ENCODE results near the gene FRAT2. TPM values are rescaled to one million over a fixed set of nuclear protein-coding genes. Genes with fewer than 3 reads are reported as not detected.
A peak's percentile ranks its signal among the peaks of the same experiment; 100 is the strongest.

FRAT2 gene
- total and polyA plus RNA-seq, 2 of the 13 experiments (the other 11 are each of a cell fraction or from before 2014, with no cell fraction given), result 7.2 to 14.1 TPM

DNA sequence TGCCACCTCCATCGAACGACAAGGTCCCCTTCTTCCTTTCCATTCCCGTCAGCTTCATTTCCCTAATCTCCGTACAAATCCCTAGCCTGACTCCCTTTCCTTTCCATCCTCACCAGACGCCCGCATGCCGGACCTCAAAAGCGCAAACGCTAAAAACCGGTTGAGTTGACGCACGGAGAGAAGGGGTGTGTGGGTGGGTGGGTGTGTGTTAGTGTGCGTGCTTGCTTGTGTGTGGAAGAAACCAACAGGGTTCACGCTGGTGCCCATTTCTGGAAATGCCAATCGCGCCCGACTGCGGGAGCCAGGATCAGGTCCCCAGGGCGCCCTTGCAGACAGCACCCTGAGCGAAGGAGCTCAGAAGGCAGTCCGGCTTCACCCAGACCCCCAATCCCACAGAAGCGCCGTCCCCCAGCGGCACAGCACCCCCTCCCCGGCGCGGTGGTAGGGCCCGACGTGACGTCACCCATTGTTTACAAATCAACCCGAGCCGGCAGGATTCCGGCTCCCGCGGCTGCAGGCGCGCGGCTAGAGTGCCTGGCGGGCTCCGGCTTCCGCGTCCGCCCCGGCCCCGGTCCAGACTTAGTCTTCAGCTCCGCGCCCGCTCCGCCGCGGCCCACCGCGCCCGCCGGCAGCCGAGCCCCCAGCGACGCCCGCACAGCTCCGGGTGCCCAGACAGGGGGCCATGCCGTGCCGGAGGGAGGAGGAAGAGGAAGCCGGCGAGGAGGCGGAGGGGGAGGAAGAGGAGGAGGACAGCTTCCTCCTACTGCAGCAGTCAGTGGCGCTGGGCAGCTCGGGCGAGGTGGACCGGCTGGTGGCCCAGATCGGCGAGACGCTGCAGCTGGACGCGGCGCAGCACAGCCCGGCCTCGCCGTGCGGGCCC lies 15.5 kb downstream of the FRAT2 start, which contains the start of gene FRAT1 (continued):
- TF ChIP-seq, protein P1, sequence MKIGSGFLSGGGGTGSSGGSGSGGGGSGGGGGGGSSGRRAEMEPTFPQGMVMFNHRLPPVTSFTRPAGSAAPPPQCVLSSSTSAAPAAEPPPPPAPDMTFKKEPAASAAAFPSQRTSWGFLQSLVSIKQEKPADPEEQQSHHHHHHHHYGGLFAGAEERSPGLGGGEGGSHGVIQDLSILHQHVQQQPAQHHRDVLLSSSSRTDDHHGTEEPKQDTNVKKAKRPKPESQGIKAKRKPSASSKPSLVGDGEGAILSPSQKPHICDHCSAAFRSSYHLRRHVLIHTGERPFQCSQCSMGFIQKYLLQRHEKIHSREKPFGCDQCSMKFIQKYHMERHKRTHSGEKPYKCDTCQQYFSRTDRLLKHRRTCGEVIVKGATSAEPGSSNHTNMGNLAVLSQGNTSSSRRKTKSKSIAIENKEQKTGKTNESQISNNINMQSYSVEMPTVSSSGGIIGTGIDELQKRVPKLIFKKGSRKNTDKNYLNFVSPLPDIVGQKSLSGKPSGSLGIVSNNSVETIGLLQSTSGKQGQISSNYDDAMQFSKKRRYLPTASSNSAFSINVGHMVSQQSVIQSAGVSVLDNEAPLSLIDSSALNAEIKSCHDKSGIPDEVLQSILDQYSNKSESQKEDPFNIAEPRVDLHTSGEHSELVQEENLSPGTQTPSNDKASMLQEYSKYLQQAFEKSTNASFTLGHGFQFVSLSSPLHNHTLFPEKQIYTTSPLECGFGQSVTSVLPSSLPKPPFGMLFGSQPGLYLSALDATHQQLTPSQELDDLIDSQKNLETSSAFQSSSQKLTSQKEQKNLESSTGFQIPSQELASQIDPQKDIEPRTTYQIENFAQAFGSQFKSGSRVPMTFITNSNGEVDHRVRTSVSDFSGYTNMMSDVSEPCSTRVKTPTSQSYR (CRISPR knock-in tag; IDR thresholded peaks at IDR 0.05; ENCODE audit: borderline replicate concordance), result no peak
- no peak for TF ChIP-seq HMGA1 (CRISPR knock-in tag; conservative IDR thresholded peaks at IDR 0.05)
- peak; percentile 26; the same call in 1 of the 2 replicates for TF ChIP-seq ZNF605 (CRISPR knock-in tag; IDR thresholded peaks at IDR 0.05)
- TF ChIP-seq ZNF10 (CRISPR knock-in tag; IDR thresholded peaks at IDR 0.05; ENCODE audit: borderline replicate concordance, low read depth), result no peak
- TF ChIP-seq ZNF383 (CRISPR knock-in tag; IDR thresholded peaks at IDR 0.05; ENCODE audit: borderline replicate concordance), result no peak
- TF ChIP-seq, protein P2, sequence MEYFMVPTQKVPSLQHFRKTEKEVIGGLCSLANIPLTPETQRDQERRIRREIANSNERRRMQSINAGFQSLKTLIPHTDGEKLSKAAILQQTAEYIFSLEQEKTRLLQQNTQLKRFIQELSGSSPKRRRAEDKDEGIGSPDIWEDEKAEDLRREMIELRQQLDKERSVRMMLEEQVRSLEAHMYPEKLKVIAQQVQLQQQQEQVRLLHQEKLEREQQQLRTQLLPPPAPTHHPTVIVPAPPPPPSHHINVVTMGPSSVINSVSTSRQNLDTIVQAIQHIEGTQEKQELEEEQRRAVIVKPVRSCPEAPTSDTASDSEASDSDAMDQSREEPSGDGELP (IDR thresholded peaks at IDR 0.05; ENCODE audit: borderline replicate concordance, low read depth), result no peak
- no peak for TF ChIP-seq RELA (CRISPR knock-in tag; IDR thresholded peaks at IDR 0.05)
- no peak for TF ChIP-seq NFKBIZ (CRISPR knock-in tag; IDR thresholded peaks at IDR 0.05)
- TF ChIP-seq GATA4 (IDR thresholded peaks at IDR 0.05; ENCODE audit: borderline replicate concordance, low read depth), result 0 out of 2 replicates have a peak, but pooled peaks have one; percentile 14
- no peak for TF ChIP-seq KLF13 (CRISPR knock-in tag; IDR thresholded peaks at IDR 0.05)
- TF ChIP-seq, protein P3, sequence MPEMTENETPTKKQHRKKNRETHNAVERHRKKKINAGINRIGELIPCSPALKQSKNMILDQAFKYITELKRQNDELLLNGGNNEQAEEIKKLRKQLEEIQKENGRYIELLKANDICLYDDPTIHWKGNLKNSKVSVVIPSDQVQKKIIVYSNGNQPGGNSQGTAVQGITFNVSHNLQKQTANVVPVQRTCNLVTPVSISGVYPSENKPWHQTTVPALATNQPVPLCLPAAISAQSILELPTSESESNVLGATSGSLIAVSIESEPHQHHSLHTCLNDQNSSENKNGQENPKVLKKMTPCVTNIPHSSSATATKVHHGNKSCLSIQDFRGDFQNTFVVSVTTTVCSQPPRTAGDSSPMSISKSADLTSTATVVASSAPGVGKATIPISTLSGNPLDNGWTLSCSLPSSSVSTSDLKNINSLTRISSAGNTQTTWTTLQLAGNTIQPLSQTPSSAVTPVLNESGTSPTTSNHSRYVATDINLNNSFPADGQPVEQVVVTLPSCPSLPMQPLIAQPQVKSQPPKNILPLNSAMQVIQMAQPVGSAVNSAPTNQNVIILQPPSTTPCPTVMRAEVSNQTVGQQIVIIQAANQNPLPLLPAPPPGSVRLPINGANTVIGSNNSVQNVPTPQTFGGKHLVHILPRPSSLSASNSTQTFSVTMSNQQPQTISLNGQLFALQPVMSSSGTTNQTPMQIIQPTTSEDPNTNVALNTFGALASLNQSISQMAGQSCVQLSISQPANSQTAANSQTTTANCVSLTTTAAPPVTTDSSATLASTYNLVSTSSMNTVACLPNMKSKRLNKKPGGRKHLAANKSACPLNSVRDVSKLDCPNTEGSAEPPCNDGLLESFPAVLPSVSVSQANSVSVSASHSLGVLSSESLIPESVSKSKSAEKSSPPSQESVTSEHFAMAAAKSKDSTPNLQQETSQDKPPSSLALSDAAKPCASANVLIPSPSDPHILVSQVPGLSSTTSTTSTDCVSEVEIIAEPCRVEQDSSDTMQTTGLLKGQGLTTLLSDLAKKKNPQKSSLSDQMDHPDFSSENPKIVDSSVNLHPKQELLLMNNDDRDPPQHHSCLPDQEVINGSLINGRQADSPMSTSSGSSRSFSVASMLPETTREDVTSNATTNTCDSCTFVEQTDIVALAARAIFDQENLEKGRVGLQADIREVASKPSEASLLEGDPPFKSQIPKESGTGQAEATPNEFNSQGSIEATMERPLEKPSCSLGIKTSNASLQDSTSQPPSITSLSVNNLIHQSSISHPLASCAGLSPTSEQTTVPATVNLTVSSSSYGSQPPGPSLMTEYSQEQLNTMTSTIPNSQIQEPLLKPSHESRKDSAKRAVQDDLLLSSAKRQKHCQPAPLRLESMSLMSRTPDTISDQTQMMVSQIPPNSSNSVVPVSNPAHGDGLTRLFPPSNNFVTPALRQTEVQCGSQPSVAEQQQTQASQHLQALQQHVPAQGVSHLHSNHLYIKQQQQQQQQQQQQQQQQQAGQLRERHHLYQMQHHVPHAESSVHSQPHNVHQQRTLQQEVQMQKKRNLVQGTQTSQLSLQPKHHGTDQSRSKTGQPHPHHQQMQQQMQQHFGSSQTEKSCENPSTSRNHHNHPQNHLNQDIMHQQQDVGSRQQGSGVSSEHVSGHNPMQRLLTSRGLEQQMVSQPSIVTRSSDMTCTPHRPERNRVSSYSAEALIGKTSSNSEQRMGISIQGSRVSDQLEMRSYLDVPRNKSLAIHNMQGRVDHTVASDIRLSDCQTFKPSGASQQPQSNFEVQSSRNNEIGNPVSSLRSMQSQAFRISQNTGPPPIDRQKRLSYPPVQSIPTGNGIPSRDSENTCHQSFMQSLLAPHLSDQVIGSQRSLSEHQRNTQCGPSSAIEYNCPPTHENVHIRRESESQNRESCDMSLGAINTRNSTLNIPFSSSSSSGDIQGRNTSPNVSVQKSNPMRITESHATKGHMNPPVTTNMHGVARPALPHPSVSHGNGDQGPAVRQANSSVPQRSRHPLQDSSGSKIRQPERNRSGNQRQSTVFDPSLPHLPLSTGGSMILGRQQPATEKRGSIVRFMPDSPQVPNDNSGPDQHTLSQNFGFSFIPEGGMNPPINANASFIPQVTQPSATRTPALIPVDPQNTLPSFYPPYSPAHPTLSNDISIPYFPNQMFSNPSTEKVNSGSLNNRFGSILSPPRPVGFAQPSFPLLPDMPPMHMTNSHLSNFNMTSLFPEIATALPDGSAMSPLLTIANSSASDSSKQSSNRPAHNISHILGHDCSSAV (CRISPR knock-in tag; IDR thresholded peaks at IDR 0.05; ENCODE audit: borderline replicate concordance), result no peak
- TF ChIP-seq, protein P4, sequence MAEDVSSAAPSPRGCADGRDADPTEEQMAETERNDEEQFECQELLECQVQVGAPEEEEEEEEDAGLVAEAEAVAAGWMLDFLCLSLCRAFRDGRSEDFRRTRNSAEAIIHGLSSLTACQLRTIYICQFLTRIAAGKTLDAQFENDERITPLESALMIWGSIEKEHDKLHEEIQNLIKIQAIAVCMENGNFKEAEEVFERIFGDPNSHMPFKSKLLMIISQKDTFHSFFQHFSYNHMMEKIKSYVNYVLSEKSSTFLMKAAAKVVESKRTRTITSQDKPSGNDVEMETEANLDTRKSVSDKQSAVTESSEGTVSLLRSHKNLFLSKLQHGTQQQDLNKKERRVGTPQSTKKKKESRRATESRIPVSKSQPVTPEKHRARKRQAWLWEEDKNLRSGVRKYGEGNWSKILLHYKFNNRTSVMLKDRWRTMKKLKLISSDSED (CRISPR knock-in tag; IDR thresholded peaks at IDR 0.05), result no peak
- no peak for TF ChIP-seq GTF2F1 (IDR thresholded peaks at IDR 0.05; ENCODE audit: low read length)
- no peak for TF ChIP-seq PAF1 (CRISPR knock-in tag; IDR thresholded peaks at IDR 0.05)
